IMR-90 (cell line): ENCODE data around the gene SLC37A1. TPM values are rescaled to one million over a fixed set of nuclear protein-coding genes. Genes with fewer than 3 reads are reported as not detected.

Source experiments
- ATAC-seq: fragments of 200-7000 bp; cut with Tn5 transposase; 2 replicates; pipeline ENCODE4 v1.9.1; 2020; ENCODE audit warnings: low read depth, mild to moderate bottlenecking, moderate library complexity
- BruUV-seq: library from RNA; stranded (reverse); fragments of 400-500 nt; replicated peaks from 2 replicates; lab custom pipeline; 2021; lab: Mats Ljungman, UMichigan
- CTCF ChIA-PET: fragments of 300-600 bp; formaldehyde crosslinking; extraction: SDS; loops from one replicate; lab custom pipeline; 2021; ENCODE audit warnings: antibody characterized with exemption; lab: Yijun Ruan, JAX
- POLR2A ChIA-PET: fragments of 300-600 bp; sonication (Branson Sonifier 250); formaldehyde crosslinking; loops from one replicate; lab custom pipeline; 2022; ENCODE audit warnings: antibody characterized with exemption; ENCODE audit not compliant: unreplicated experiment; lab: Charles Lee
- DNase-seq: peaks from one replicate; pipeline ENCODE4 v3.0.0; 2013
- H2AFZ ChIP-seq: replicated peaks from 2 replicates; pipeline ENCODE3; 2013; ENCODE audit warnings: low read length, mild to moderate bottlenecking; ENCODE audit not compliant: poor library complexity
- H2AK5ac ChIP-seq: 2 replicates; pipeline ENCODE4 v1.6.1; 2013; ENCODE audit warnings: low read depth, low read length, inconsistent platforms
- H2AK9ac ChIP-seq: replicated peaks from 2 replicates; pipeline ENCODE3; 2013; ENCODE audit warnings: mild to moderate bottlenecking, low read depth, low read length, moderate library complexity; ENCODE audit not compliant: poor library complexity
- H2BK120ac ChIP-seq: 2 replicates; pipeline ENCODE4 v1.6.1; 2013; ENCODE audit warnings: low read depth, low read length, inconsistent platforms
- H2BK15ac ChIP-seq: 3 replicates; pipeline ENCODE4 v1.6.1; 2013; ENCODE audit warnings: low read depth, low read length, inconsistent platforms
- H2BK20ac ChIP-seq: 2 replicates; pipeline ENCODE4 v1.6.1; 2013; ENCODE audit warnings: low read depth, mild to moderate bottlenecking, inconsistent platforms, low read length, moderate library complexity
- H2BK5ac ChIP-seq: 2 replicates; pipeline ENCODE4 v1.6.1; 2013; ENCODE audit warnings: mild to moderate bottlenecking, low read depth, low read length, inconsistent platforms; ENCODE audit not compliant: poor library complexity, severe bottlenecking
- H3K14ac ChIP-seq: replicated peaks from 2 replicates; pipeline ENCODE4 v1.6.1; 2013; ENCODE audit warnings: low read depth, low read length, inconsistent platforms
- H3K18ac ChIP-seq: 2 replicates; pipeline ENCODE4 v1.6.1; 2013; ENCODE audit warnings: low read depth, low read length, control low read depth
- H3K23ac ChIP-seq: 2 replicates; pipeline ENCODE4 v1.6.1; 2013; ENCODE audit warnings: low read depth, low read length, inconsistent platforms
- H3K27ac ChIP-seq: 2 replicates; pipeline ENCODE4 v1.5.1; 2013; ENCODE audit warnings: mild to moderate bottlenecking, control low read depth, low read length; ENCODE audit not compliant: insufficient read depth
- H3K27me3 ChIP-seq: 2 replicates; pipeline ENCODE4 v1.6.1; 2013; ENCODE audit warnings: low read length; ENCODE audit not compliant: control insufficient read depth, insufficient read depth
- H3K36me3 ChIP-seq: 2 replicates; pipeline ENCODE4 v1.6.1; 2013; ENCODE audit warnings: low read length, mixed read lengths; ENCODE audit not compliant: control insufficient read depth, insufficient read depth
- H3K4ac ChIP-seq: 2 replicates; pipeline ENCODE4 v1.6.1; 2013; ENCODE audit warnings: low read depth, low read length, inconsistent platforms
- H3K4me1 ChIP-seq: 2 replicates; pipeline ENCODE4 v1.6.1; 2013; ENCODE audit warnings: low read length, mixed read lengths; ENCODE audit not compliant: control insufficient read depth, insufficient read depth
- H3K4me2 ChIP-seq: 2 replicates; pipeline ENCODE4 v1.6.1; 2013; ENCODE audit warnings: low read depth, mild to moderate bottlenecking, control low read depth, low read length, moderate library complexity
- H3K4me3 ChIP-seq: 2 replicates; pipeline ENCODE4 v1.5.1; 2013; ENCODE audit warnings: low read depth, mild to moderate bottlenecking, control low read depth, low read length, moderate library complexity; ENCODE audit not compliant: insufficient read depth
- H3K56ac ChIP-seq: 2 replicates; pipeline ENCODE4 v1.6.1; 2013; ENCODE audit warnings: low read length, inconsistent platforms; ENCODE audit not compliant: insufficient read depth; ENCODE audit errors: extremely low read depth
- H3K79me1 ChIP-seq, 2 experiments: 2 replicates each; pipeline ENCODE4 v1.6.1; 2013; ENCODE audit warnings: low read length in 2 of 2, inconsistent platforms in 1 of 2, low read depth in 1 of 2
- H3K9ac ChIP-seq: 2 replicates; pipeline ENCODE4 v1.6.1; 2013; ENCODE audit warnings: low read depth, low read length, control low read depth
- H3K9me1 ChIP-seq: 2 replicates; pipeline ENCODE4 v1.6.1; 2013; ENCODE audit warnings: low read length, inconsistent platforms; ENCODE audit not compliant: insufficient read depth
- H3K9me3 ChIP-seq: 2 replicates; pipeline ENCODE4 v1.6.1; 2013; ENCODE audit warnings: low read length; ENCODE audit not compliant: control insufficient read depth, insufficient read depth
- H4K20me1 ChIP-seq: 2 replicates; pipeline ENCODE4 v1.6.1; 2013; ENCODE audit warnings: low read length, inconsistent platforms; ENCODE audit not compliant: insufficient read depth
- H4K5ac ChIP-seq: 2 replicates; pipeline ENCODE4 v1.6.1; 2013; ENCODE audit warnings: mild to moderate bottlenecking, low read depth, low read length, control low read depth
- H4K8ac ChIP-seq, 2 experiments: 2 replicates each; pipeline ENCODE4 v1.6.1; 2013; ENCODE audit warnings: low read depth in 2 of 2, low read length in 2 of 2, control low read depth in 1 of 2, inconsistent platforms in 1 of 2
- H4K91ac ChIP-seq: 2 replicates; pipeline ENCODE4 v1.6.1; 2013; ENCODE audit warnings: low read depth, low read length, inconsistent platforms; ENCODE audit not compliant: insufficient read depth
- CHD1 ChIP-seq: IDR thresholded peaks from 2 replicates; pipeline ENCODE4 v1.6.1; 2012; ENCODE audit warnings: low read depth, low read length, improper control_type of control experiment
- FOS ChIP-seq: fragments of 150-350 bp; IDR thresholded peaks from 2 replicates; pipeline ENCODE4 v1.6.1; 2016; ENCODE audit warnings: low read depth, low read length
- MAZ ChIP-seq: IDR thresholded peaks from 2 replicates; pipeline ENCODE4 v1.6.1; 2012; ENCODE audit warnings: low read depth, mild to moderate bottlenecking, low read length, improper control_type of control experiment, moderate library complexity, borderline replicate concordance
- NFE2L2 ChIP-seq: fragments of 150-350 bp; IDR thresholded peaks from 2 replicates; pipeline ENCODE4 v1.6.1; 2016; ENCODE audit warnings: low read depth, mild to moderate bottlenecking, low read length
- RAD21 ChIP-seq: IDR thresholded peaks from 2 replicates; pipeline ENCODE4 v1.6.1; 2012; ENCODE audit warnings: low read length, improper control_type of control experiment
- WGBS, 2 experiments: methylation state at CpG; one replicate each; pipeline versions ENCODE4 v1.1.5 to v1.1.7; 2013; ENCODE audit warnings: missing lambda C conversion rate in 2 of 2; ENCODE audit not compliant: insufficient read length in 1 of 2; ENCODE audit errors: extremely low coverage in 2 of 2; 5-methylcytosine and 5-hydroxymethylcytosine counted together
- dilution Hi-C: fragments of 300-500 bp; cut with HindIII; formaldehyde crosslinking; loops from one replicate; pipeline ENCODE4 v1.14.3; 2018; ENCODE audit warnings: low sequenced_read_pairs; ENCODE audit not compliant: unreplicated experiment
- in situ Hi-C: fragments of 300-500 bp; cut with MboI; formaldehyde crosslinking; loops from 3 replicates; pipeline ENCODE4 v1.14.3; 2019; ENCODE audit warnings: low sequenced_read_pairs, inconsistent platforms, mixed read lengths
- intact Hi-C: fragments of 100-400 bp; cut with micrococcal nuclease; formaldehyde crosslinking; loops from 2 replicates; pipeline ENCODE4 v1.10.0; 2022
- polyA plus RNA-seq, 3 experiments: library from polyadenylated mRNA; depleted of rRNA; stranded (reverse); fragments of >200 nt; gene quantifications; 2 replicates each; pipeline ENCODE4 v1.2.3, GENCODE V29; 2012; ENCODE audit warnings: low replicate concordance in 1 of 3
- total RNA-seq: library from RNA; depleted of rRNA; stranded (reverse); fragments of >200 nt; gene quantifications from 2 replicates; pipeline ENCODE4 v1.2.3, GENCODE V29; 2012

SLC37A1 gene
- total and polyA plus RNA-seq, 2 of the 4 experiments (the other 2 are of a cell fraction): 0.36 to 0.48 TPM

DNA sequence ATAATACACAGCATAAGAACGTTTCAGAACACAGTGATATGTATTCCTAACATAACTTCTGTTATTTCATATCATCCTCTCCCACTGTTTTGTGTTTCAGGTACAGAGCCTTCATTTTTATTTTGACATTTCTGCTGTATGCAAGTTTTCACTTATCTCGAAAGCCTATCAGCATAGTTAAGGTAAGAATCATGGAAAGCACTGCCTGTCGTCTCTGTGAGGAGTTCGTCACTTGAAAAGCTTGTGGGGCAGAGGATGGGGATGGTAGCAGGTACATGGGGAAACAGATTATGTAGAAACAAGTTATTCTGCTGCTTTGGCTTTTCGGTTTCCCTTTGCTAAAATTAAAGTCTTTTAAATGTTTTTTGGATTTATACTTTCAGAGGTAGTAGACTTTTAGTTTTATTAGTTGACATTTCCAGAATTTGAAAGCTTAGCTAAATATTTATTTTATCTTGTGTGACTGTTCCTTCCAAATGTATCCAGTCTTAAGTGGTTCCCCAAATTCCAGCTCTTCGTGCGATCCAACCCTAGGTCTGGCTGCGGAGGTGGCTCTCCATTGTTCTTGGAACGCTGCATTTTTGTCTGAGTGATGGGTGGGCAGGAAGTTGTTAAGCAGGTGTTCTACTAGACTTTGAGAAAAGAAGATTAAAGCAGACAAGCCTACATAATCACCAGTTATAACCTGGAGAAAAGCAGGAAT, 12.2 kb downstream of the SLC37A1 start:
- Histone ChIP-seq H3K9me3 (no peaks in the 10 kb centered on the region), H3K4me2 (no peak overlapping the region), H3K36me3 (no peaks in the 10 kb centered on the region), H2AK9ac (no peak overlapping the region), H4K91ac (no peak overlapping the region), H2BK5ac (no peak overlapping the region), H3K14ac (no peak overlapping the region), H3K9me1 (no peaks in the 10 kb centered on the region), H3K4ac (no peak overlapping the region), H2BK20ac (no peak overlapping the region), H3K4me3 (no peak overlapping the region), H2AK5ac (no peak overlapping the region), H3K23ac (no peak overlapping the region), H4K8ac (no peak overlapping the region), H2BK15ac (no peak overlapping the region), H3K79me1 (no peaks in the 10 kb centered on the region), H3K4me1 (peaks cover 5% of the 10 kb centered on the region; the same call in 1 of the 2 replicates), H3K27me3 (peaks cover 17% of the 10 kb centered on the region; the same call in 1 of the 2 replicates), H4K5ac (no peak overlapping the region), H3K56ac (no peak overlapping the region), H3K18ac (no peak overlapping the region), H2AFZ (no peak overlapping the region), H4K20me1 (no peaks in the 10 kb centered on the region; the same call in 1 of the 2 replicates), H3K9ac (no peak overlapping the region), H3K27ac (no peak overlapping the region), H2BK120ac (no peak overlapping the region)
- ATAC-seq (no peak), DNase-seq (no peak)
- no TSS peak for BruUV-seq
- no peak for TF ChIP-seq FOS
- no peak for TF ChIP-seq MAZ
- TF ChIP-seq RAD21: no peak
- no peak for TF ChIP-seq NFE2L2
- no peak for TF ChIP-seq CHD1
- in situ Hi-C loops (no loop called here), dilution Hi-C loops (no loop called here), intact Hi-C loops (no loop called here)
- CTCF ChIA-PET: no interaction called here
- WGBS, 2 experiments: no CpG with 5 or more reads among the region's 9 CpGs
- POLR2A ChIA-PET: no interaction called here
